GM12801 (cell line): ENCODE data around the gene MBTD1.

Experiments used
- TF ChIP-seq, protein P1 (sequence below): IDR thresholded peaks from one replicate; pipeline ENCODE4 v1.5.1; 2011; ENCODE audit warnings: control low read depth; ENCODE audit not compliant: insufficient read length; ENCODE audit errors: extremely low read depth

Gene MBTD1

DNA sequence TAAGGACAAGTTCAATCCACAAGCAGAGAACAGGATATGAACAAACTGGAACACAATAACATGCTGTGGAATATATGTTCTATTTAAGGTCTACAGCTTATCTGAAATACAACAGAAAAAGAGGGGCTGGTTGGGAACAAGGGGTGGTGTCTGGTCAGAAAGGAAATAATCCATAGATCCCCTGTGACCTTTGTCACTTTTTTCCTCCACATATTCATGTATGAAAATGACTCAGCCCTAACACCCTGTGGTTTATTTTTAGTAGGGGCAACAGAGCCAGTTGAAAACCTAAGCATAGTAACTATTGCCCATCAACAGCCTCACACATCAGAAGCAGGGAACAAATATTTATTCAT, 126.9 kb downstream of the MBTD1 start:
- TF ChIP-seq, protein P1, sequence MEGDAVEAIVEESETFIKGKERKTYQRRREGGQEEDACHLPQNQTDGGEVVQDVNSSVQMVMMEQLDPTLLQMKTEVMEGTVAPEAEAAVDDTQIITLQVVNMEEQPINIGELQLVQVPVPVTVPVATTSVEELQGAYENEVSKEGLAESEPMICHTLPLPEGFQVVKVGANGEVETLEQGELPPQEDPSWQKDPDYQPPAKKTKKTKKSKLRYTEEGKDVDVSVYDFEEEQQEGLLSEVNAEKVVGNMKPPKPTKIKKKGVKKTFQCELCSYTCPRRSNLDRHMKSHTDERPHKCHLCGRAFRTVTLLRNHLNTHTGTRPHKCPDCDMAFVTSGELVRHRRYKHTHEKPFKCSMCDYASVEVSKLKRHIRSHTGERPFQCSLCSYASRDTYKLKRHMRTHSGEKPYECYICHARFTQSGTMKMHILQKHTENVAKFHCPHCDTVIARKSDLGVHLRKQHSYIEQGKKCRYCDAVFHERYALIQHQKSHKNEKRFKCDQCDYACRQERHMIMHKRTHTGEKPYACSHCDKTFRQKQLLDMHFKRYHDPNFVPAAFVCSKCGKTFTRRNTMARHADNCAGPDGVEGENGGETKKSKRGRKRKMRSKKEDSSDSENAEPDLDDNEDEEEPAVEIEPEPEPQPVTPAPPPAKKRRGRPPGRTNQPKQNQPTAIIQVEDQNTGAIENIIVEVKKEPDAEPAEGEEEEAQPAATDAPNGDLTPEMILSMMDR = no peak

DNA sequence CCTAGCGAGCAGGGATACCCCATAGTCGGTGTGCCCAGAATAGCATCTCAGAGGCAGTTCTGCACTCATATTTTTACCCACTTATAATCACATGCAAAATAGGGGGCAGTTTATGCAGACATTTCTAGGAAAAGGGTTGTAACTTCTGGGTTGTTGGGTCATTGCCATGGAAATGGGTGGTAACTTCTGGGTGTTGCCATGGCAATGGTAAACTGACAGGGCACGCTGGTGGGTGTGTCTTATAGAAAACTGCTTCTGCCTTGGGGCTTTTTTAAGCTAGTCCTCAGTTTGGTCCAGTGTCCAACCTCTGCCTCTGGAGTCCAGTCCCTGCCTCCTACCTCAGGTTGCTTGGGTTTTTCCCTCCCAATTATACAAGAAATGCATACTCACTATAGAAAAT, 131.8 kb downstream of the MBTD1 start:
- TF ChIP-seq, protein P1 = no peak
